WTC11 (cell line): Measurements from ENCODE around the gene KAZALD1. TPM values are rescaled to one million over a fixed set of nuclear protein-coding genes. Genes with fewer than 3 reads are reported as not detected.
A peak's percentile ranks its signal among the peaks of the same experiment; 100 is the strongest.

Experiments used
- ATAC-seq: fragments of 200-7000 bp; cut with Tn5 transposase; 2 replicates; pipeline ENCODE4 v1.10.0; 2021; ENCODE audit warnings: mild to moderate bottlenecking, moderate library complexity
- CTCF ChIA-PET: fragments of 300-600 bp; sonication (Branson Sonifier 250); formaldehyde crosslinking; loops from one replicate; lab custom pipeline; 2021; ENCODE audit warnings: antibody characterized with exemption; lab: Charles Lee
- POLR2A ChIA-PET: fragments of 350-600 bp; sonication (Branson Sonifier 250); formaldehyde crosslinking; loops from one replicate; lab custom pipeline; 2021; ENCODE audit warnings: antibody characterized with exemption; lab: Charles Lee
- DNase-seq: peaks from one replicate; pipeline ENCODE4 v3.0.0; 2021; ENCODE audit warnings: low spot score
- H3K27ac Mint-ChIP-seq: 2 replicates; pipeline ENCODE4 v1.8.0; 2021; ENCODE audit warnings: mixed read lengths
- H3K27me3 Mint-ChIP-seq: 2 replicates; pipeline ENCODE4 v1.8.0; 2021; ENCODE audit warnings: low read depth, mild to moderate bottlenecking, moderate library complexity, mixed read lengths
- H3K36me3 Mint-ChIP-seq: 2 replicates; pipeline ENCODE4 v1.8.0; 2021; ENCODE audit warnings: mixed read lengths
- H3K4me1 Mint-ChIP-seq: 2 replicates; pipeline ENCODE4 v1.8.0; 2022; ENCODE audit warnings: mixed read lengths
- H3K4me3 Mint-ChIP-seq: 2 replicates; pipeline ENCODE4 v1.8.0; 2021; ENCODE audit warnings: mild to moderate bottlenecking, moderate library complexity, mixed read lengths
- H3K9me3 Mint-ChIP-seq: 2 replicates; pipeline ENCODE4 v1.8.0; 2021; ENCODE audit warnings: mixed read lengths
- ETV6 ChIP-seq: sonication (generic); formaldehyde crosslinking; IDR thresholded peaks from 2 replicates; pipeline ENCODE4 v1.8.1; 2022; ENCODE audit warnings: mild to moderate bottlenecking, missing genetic modification reagents
- FOXK1 ChIP-seq: sonication (generic); formaldehyde crosslinking; IDR thresholded peaks from 2 replicates; pipeline ENCODE4 v1.8.0; 2022; ENCODE audit warnings: mild to moderate bottlenecking, moderate library complexity, missing genetic modification reagents
- GABPB1 ChIP-seq: sonication (generic); formaldehyde crosslinking; IDR thresholded peaks from 2 replicates; pipeline ENCODE4 v1.8.1; 2023; ENCODE audit warnings: mild to moderate bottlenecking, missing genetic modification reagents
- MYBL2 ChIP-seq: sonication (generic); formaldehyde crosslinking; IDR thresholded peaks from 2 replicates; pipeline ENCODE4 v1.8.1; 2023; ENCODE audit warnings: mild to moderate bottlenecking, moderate library complexity, missing genetic modification reagents
- NR1H2 ChIP-seq: sonication (generic); formaldehyde crosslinking; IDR thresholded peaks from 2 replicates; pipeline ENCODE4 v1.9.0; 2021; ENCODE audit warnings: mild to moderate bottlenecking, moderate library complexity, missing genetic modification reagents
- PRRX2 ChIP-seq: fragments of 250-450 bp; sonication (Bioruptor Pico); IDR thresholded peaks from 2 replicates; pipeline ENCODE4 v1.8.0; 2021; ENCODE audit warnings: mild to moderate bottlenecking
- RELA ChIP-seq: sonication (generic); formaldehyde crosslinking; IDR thresholded peaks from 2 replicates; pipeline ENCODE4 v1.8.1; 2022; ENCODE audit warnings: missing genetic modification reagents, mild to moderate bottlenecking, borderline replicate concordance
- SMAD4 ChIP-seq: sonication (generic); formaldehyde crosslinking; IDR thresholded peaks from 2 replicates; pipeline ENCODE4 v1.8.0; 2022; ENCODE audit warnings: mild to moderate bottlenecking, missing genetic modification reagents
- SP1 ChIP-seq: sonication (generic); formaldehyde crosslinking; conservative IDR thresholded peaks from 2 replicates; pipeline ENCODE4 v1.8.1; 2022; ENCODE audit warnings: missing genetic modification reagents
- TEAD1 ChIP-seq: sonication (generic); formaldehyde crosslinking; IDR thresholded peaks from 2 replicates; pipeline ENCODE4 v1.8.0; 2022; ENCODE audit warnings: mild to moderate bottlenecking, missing genetic modification reagents
- TEAD4 ChIP-seq: sonication (generic); formaldehyde crosslinking; IDR thresholded peaks from 2 replicates; pipeline ENCODE4 v1.8.0; 2022; ENCODE audit warnings: mild to moderate bottlenecking, missing genetic modification reagents
- ZNF396 ChIP-seq: fragments of 250-450 bp; sonication (Bioruptor Pico); IDR thresholded peaks from 2 replicates; pipeline ENCODE4 v1.8.0; 2021; ENCODE audit warnings: mild to moderate bottlenecking, moderate library complexity, borderline replicate concordance
- ZNF671 ChIP-seq: fragments of 250-450 bp; sonication (Bioruptor Pico); IDR thresholded peaks from 2 replicates; pipeline ENCODE4 v1.8.0; 2021; ENCODE audit warnings: mild to moderate bottlenecking
- total RNA-seq: library from RNA; stranded (reverse); gene quantifications from 3 replicates; pipeline ENCODE4 v1.2.3, GENCODE V29; 2021
- TF ChIP-seq, protein P1 (sequence below): sonication (generic); formaldehyde crosslinking; IDR thresholded peaks from 2 replicates; pipeline ENCODE4 v1.8.1; 2023; ENCODE audit warnings: mild to moderate bottlenecking, missing genetic modification reagents
- TF ChIP-seq, protein P2 (sequence below): sonication (generic); formaldehyde crosslinking; IDR thresholded peaks from 2 replicates; pipeline ENCODE4 v1.8.0; 2022; ENCODE audit warnings: mild to moderate bottlenecking, missing genetic modification reagents
- TF ChIP-seq, protein P3 (sequence below): fragments of 250-450 bp; sonication (Bioruptor Pico); IDR thresholded peaks from 2 replicates; pipeline ENCODE4 v1.9.0; 2021; ENCODE audit warnings: mild to moderate bottlenecking
- TF ChIP-seq, protein P4 (sequence below): sonication (generic); formaldehyde crosslinking; IDR thresholded peaks from 2 replicates; pipeline ENCODE4 v1.8.1; 2022; ENCODE audit warnings: low read depth, mild to moderate bottlenecking, moderate library complexity, missing genetic modification reagents, borderline replicate concordance
- TF ChIP-seq, protein P5 (sequence below): sonication (generic); formaldehyde crosslinking; IDR thresholded peaks from 2 replicates; pipeline ENCODE4 v1.8.0; 2022; ENCODE audit warnings: mild to moderate bottlenecking, missing genetic modification reagents
- TF ChIP-seq, protein P6 (sequence below): sonication (generic); formaldehyde crosslinking; IDR thresholded peaks from 2 replicates; pipeline ENCODE4 v1.8.1; 2022; ENCODE audit warnings: mild to moderate bottlenecking, moderate library complexity, missing genetic modification reagents
- TF ChIP-seq, protein P7 (sequence below): sonication (generic); formaldehyde crosslinking; IDR thresholded peaks from 2 replicates; pipeline ENCODE4 v1.8.0; 2022; ENCODE audit warnings: missing genetic modification reagents
- TF ChIP-seq, protein P8 (sequence below): sonication (generic); formaldehyde crosslinking; IDR thresholded peaks from 2 replicates; pipeline ENCODE4 v1.8.1; 2023; ENCODE audit warnings: mild to moderate bottlenecking, moderate library complexity, missing genetic modification reagents
- TF ChIP-seq, protein P9 (sequence below): fragments of 200-600 bp; IDR thresholded peaks from 2 replicates; pipeline ENCODE4 v1.8.0; 2022; ENCODE audit warnings: antibody characterized with exemption

Gene KAZALD1
- total RNA-seq, 1 experiment from 2014 or later: 19.2 TPM

DNA sequence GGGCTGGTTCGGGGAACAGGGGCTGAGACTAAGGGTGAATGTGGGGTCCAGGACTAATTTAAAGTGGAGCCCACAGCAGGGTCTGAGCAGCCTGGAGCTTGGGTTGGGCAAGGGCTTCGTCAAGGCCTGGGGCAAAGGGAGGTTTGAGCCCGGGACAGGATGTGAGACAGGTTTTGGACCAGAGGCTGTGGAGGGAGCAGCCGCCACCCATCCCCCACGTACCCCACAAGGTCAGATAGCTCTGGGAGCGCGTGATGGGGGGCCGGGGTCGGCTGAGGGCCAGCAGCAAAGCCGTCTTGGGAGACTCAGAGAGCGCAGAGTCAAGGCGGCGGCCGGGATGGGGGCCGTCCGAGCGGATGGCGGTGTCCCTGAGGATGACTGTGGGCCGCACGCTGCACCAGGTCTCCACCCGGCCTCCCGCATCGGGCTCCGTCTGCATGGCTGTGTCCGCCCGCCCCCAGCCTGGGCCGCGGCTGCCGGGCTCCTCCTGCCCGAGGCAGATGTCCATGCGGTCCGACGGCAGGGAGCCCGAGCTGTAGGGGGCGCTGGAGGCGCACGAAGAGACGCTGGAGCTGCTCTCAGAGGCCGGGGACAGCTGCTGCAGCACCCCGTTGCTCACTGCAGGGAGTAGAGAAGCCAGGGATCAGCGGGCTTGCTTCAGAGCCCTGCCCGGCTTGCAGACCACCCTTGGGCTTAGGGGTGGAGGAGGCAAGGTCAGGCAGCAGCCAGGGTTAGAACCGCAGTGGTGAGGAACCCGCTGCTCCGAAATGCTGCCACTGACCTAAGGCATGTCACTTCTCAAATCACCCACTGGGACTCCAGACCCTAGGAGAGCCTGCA, 43.0 kb upstream of the KAZALD1 start:
- no peaks in the 10 kb centered on the region for H3K9me3 Mint-ChIP-seq
- H3K27me3 Mint-ChIP-seq: peaks cover 64% of the 10 kb centered on the region
- H3K27ac Mint-ChIP-seq: no peak overlapping the region
- TF ChIP-seq, protein P1, sequence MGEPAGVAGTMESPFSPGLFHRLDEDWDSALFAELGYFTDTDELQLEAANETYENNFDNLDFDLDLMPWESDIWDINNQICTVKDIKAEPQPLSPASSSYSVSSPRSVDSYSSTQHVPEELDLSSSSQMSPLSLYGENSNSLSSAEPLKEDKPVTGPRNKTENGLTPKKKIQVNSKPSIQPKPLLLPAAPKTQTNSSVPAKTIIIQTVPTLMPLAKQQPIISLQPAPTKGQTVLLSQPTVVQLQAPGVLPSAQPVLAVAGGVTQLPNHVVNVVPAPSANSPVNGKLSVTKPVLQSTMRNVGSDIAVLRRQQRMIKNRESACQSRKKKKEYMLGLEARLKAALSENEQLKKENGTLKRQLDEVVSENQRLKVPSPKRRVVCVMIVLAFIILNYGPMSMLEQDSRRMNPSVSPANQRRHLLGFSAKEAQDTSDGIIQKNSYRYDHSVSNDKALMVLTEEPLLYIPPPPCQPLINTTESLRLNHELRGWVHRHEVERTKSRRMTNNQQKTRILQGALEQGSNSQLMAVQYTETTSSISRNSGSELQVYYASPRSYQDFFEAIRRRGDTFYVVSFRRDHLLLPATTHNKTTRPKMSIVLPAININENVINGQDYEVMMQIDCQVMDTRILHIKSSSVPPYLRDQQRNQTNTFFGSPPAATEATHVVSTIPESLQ (CRISPR knock-in tag): no peak
- TF ChIP-seq, protein P2, sequence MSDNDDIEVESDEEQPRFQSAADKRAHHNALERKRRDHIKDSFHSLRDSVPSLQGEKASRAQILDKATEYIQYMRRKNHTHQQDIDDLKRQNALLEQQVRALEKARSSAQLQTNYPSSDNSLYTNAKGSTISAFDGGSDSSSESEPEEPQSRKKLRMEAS (CRISPR knock-in tag): peak; percentile 91
- no peak for TF ChIP-seq NR1H2
- TF ChIP-seq SP1 (CRISPR knock-in tag): 0 out of 2 replicates have a peak, but pooled peaks have one; percentile 42
- TF ChIP-seq, protein P3, sequence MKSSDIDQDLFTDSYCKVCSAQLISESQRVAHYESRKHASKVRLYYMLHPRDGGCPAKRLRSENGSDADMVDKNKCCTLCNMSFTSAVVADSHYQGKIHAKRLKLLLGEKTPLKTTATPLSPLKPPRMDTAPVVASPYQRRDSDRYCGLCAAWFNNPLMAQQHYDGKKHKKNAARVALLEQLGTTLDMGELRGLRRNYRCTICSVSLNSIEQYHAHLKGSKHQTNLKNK (CRISPR knock-in tag): no peak
- TF ChIP-seq ZNF396 (CRISPR knock-in tag): no peak
- no peak for TF ChIP-seq ZNF671 (CRISPR knock-in tag)
- TF ChIP-seq, protein P4, sequence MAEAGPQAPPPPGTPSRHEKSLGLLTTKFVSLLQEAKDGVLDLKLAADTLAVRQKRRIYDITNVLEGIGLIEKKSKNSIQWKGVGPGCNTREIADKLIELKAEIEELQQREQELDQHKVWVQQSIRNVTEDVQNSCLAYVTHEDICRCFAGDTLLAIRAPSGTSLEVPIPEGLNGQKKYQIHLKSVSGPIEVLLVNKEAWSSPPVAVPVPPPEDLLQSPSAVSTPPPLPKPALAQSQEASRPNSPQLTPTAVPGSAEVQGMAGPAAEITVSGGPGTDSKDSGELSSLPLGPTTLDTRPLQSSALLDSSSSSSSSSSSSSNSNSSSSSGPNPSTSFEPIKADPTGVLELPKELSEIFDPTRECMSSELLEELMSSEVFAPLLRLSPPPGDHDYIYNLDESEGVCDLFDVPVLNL (CRISPR knock-in tag): no peak
- no peak for TF ChIP-seq RELA
- TF ChIP-seq, protein P5, sequence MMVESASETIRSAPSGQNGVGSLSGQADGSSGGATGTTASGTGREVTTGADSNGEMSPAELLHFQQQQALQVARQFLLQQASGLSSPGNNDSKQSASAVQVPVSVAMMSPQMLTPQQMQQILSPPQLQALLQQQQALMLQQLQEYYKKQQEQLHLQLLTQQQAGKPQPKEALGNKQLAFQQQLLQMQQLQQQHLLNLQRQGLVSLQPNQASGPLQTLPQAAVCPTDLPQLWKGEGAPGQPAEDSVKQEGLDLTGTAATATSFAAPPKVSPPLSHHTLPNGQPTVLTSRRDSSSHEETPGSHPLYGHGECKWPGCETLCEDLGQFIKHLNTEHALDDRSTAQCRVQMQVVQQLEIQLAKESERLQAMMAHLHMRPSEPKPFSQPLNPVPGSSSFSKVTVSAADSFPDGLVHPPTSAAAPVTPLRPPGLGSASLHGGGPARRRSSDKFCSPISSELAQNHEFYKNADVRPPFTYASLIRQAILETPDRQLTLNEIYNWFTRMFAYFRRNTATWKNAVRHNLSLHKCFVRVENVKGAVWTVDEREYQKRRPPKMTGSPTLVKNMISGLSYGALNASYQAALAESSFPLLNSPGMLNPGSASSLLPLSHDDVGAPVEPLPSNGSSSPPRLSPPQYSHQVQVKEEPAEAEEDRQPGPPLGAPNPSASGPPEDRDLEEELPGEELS (CRISPR knock-in tag): peak; percentile 36; the same call in 1 of the 2 replicates
- TF ChIP-seq ETV6 (CRISPR knock-in tag): peak; percentile 91
- TF ChIP-seq, protein P6, sequence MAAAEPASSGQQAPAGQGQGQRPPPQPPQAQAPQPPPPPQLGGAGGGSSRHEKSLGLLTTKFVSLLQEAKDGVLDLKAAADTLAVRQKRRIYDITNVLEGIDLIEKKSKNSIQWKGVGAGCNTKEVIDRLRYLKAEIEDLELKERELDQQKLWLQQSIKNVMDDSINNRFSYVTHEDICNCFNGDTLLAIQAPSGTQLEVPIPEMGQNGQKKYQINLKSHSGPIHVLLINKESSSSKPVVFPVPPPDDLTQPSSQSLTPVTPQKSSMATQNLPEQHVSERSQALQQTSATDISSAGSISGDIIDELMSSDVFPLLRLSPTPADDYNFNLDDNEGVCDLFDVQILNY: 0 out of 2 replicates have a peak, but pooled peaks have one; percentile 59
- TF ChIP-seq, protein P7, sequence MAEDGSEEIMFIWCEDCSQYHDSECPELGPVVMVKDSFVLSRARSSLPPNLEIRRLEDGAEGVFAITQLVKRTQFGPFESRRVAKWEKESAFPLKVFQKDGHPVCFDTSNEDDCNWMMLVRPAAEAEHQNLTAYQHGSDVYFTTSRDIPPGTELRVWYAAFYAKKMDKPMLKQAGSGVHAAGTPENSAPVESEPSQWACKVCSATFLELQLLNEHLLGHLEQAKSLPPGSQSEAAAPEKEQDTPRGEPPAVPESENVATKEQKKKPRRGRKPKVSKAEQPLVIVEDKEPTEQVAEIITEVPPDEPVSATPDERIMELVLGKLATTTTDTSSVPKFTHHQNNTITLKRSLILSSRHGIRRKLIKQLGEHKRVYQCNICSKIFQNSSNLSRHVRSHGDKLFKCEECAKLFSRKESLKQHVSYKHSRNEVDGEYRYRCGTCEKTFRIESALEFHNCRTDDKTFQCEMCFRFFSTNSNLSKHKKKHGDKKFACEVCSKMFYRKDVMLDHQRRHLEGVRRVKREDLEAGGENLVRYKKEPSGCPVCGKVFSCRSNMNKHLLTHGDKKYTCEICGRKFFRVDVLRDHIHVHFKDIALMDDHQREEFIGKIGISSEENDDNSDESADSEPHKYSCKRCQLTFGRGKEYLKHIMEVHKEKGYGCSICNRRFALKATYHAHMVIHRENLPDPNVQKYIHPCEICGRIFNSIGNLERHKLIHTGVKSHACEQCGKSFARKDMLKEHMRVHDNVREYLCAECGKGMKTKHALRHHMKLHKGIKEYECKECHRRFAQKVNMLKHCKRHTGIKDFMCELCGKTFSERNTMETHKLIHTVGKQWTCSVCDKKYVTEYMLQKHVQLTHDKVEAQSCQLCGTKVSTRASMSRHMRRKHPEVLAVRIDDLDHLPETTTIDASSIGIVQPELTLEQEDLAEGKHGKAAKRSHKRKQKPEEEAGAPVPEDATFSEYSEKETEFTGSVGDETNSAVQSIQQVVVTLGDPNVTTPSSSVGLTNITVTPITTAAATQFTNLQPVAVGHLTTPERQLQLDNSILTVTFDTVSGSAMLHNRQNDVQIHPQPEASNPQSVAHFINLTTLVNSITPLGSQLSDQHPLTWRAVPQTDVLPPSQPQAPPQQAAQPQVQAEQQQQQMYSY: no peak
- TF ChIP-seq FOXK1: peak; percentile 63
- TF ChIP-seq, protein P8, sequence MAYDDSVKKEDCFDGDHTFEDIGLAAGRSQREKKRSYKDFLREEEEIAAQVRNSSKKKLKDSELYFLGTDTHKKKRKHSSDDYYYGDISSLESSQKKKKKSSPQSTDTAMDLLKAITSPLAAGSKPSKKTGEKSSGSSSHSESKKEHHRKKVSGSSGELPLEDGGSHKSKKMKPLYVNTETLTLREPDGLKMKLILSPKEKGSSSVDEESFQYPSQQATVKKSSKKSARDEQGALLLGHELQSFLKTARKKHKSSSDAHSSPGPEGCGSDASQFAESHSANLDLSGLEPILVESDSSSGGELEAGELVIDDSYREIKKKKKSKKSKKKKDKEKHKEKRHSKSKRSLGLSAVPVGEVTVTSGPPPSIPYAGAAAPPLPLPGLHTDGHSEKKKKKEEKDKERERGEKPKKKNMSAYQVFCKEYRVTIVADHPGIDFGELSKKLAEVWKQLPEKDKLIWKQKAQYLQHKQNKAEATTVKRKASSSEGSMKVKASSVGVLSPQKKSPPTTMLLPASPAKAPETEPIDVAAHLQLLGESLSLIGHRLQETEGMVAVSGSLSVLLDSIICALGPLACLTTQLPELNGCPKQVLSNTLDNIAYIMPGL (CRISPR knock-in tag): peak; percentile 96
- no peak for TF ChIP-seq GABPB1
- no peak for TF ChIP-seq PRRX2
- no peak for TF ChIP-seq TEAD4 (CRISPR knock-in tag)
- no peak for TF ChIP-seq SMAD4 (CRISPR knock-in tag)
- TF ChIP-seq, protein P9, sequence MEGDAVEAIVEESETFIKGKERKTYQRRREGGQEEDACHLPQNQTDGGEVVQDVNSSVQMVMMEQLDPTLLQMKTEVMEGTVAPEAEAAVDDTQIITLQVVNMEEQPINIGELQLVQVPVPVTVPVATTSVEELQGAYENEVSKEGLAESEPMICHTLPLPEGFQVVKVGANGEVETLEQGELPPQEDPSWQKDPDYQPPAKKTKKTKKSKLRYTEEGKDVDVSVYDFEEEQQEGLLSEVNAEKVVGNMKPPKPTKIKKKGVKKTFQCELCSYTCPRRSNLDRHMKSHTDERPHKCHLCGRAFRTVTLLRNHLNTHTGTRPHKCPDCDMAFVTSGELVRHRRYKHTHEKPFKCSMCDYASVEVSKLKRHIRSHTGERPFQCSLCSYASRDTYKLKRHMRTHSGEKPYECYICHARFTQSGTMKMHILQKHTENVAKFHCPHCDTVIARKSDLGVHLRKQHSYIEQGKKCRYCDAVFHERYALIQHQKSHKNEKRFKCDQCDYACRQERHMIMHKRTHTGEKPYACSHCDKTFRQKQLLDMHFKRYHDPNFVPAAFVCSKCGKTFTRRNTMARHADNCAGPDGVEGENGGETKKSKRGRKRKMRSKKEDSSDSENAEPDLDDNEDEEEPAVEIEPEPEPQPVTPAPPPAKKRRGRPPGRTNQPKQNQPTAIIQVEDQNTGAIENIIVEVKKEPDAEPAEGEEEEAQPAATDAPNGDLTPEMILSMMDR: peak; percentile 70
- TF ChIP-seq TEAD1: no peak
- 0 out of 2 replicates have a peak, but pooled peaks have one; percentile 43 for TF ChIP-seq MYBL2 (CRISPR knock-in tag)

More for the DNA sequence above, 43.0 kb upstream of the KAZALD1 start:
- Mint-ChIP-seq H3K36me3 (no peaks in the 10 kb centered on the region), H3K4me1 (peaks cover 15% of the 10 kb centered on the region), H3K4me3 (peak overlapping the region; percentile 73)
- DNase-seq: peak; percentile 95
- ChIA-PET POLR2A (interaction anchor here (1.1 to 1.4 kb wide), 2 partner anchors 10 to 24 kb away, joined by 3 to 4 read pairs; no protein-coding TSS in a partner anchor), CTCF (interaction anchor here (0.6 to 6.7 kb wide), 37 partner anchors 10 to 449 kb away, joined by 3 to 277 read pairs (median 5); partner anchors contain the start of genes KAZALD1, LZTS2, PDZD7 and SEMA4G)
- peak; percentile 77 for ATAC-seq
